ENCODE results near the gene ADCY9. TPM values are rescaled to one million over a fixed set of nuclear protein-coding genes. Genes with fewer than 3 reads are reported as not detected.

Gene ADCY9
- total RNA-seq, 1 experiment from 2014 or later = 9.8 TPM

DNA sequence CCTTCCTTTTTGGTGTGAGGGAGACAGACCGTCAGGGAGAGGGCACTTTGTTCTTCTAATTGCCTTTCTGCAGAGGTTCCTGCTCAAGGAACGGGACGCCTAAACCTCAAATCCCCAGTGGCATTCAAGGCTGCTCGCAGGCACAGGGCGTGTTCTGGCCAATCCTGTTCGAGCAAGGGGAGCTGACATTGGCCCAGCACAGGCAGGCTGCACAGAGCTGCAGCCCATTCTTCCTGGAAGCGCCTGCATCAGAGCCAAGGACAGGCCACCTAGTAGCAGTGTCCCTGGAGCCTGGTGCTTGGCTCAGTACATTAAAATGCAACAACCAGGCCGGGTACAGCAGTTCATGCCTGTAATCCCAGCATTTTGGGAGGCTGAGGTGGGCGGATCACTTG lies 163.5 kb downstream of the ADCY9 start:
- Histone ChIP-seq H3K36me3 (ENCODE audit: control insufficient read depth in 1 of 2, insufficient read depth in 2 of 2, low read length in 2 of 2) (no peaks in the 10 kb centered on the region), H3K9ac (ENCODE audit: low read length) (no peak overlapping the region), H3K27me3 (ENCODE audit: insufficient read depth, low read length) (0 out of 2 replicates have a peak, but pooled peaks cover 4% of the 10 kb centered on the region), H3K4me2 (ENCODE audit: low read length) (no peak overlapping the region), H3K9me3 (ENCODE audit: control insufficient read depth in 1 of 2, insufficient read depth in 1 of 2, low read depth in 1 of 2, low read length in 2 of 2) (no peaks in the 10 kb centered on the region), H3K9me2 (ENCODE audit: insufficient read depth) (no peaks in the 10 kb centered on the region), H3K27ac (ENCODE audit: low read depth, low read length) (no peak overlapping the region), H3K4me1 (ENCODE audit: control insufficient read depth in 1 of 2, insufficient read depth in 2 of 2, low read length in 2 of 2) (peaks cover 0 to 4% of the 10 kb centered on the region in 2 experiments; a peak in 1 of 4 replicates), H3K4me3 (replicated peaks in 1 of 2; ENCODE audit: low read depth in 1 of 2, low read length in 2 of 2) (no peak overlapping the region), H4K20me1 (ENCODE audit: insufficient read depth) (no peaks in the 10 kb centered on the region), H2AFZ (ENCODE audit: low read depth, low read length, poor library complexity, severe bottlenecking) (no peak overlapping the region), H3K79me2 (ENCODE audit: insufficient read depth, low read length) (no peaks in the 10 kb centered on the region)
- intact Hi-C loops (cut with micrococcal nuclease) = no loop called here
- ATAC-seq = peak; percentile 60
- BruUV-seq (replicated peaks) = no TSS peak
- no peak for DNase-seq (ENCODE audit: low read depth, low spot score)
- ChIA-PET CTCF (no interaction called here), POLR2A (interaction anchor here (1.3 kb wide), 1 partner anchor 8 kb away, joined by 4 read pairs; no protein-coding TSS in a partner anchor), RAD21 (ENCODE audit: low non-redundant PET in 1 of 2, low total read pairs in 2 of 2, uncharacterized antibody in 2 of 2, unreplicated experiment in 2 of 2) (no interaction called here)
- TF ChIP-seq CBX3 (IDR thresholded peaks at IDR 0.05; ENCODE audit: low read depth) (no peak), POLR2A (IDR thresholded peaks at IDR 0.05; ENCODE audit: borderline replicate concordance, extremely low read depth, insufficient read depth, insufficient read length) (no peak), EGR1 (IDR thresholded peaks at IDR 0.05; ENCODE audit: low read depth) (no peak), ATF3 (IDR thresholded peaks at IDR 0.05) (no peak), CEBPB (IDR thresholded peaks at IDR 0.05; ENCODE audit: low read depth) (no peak), ELF1 (IDR thresholded peaks at IDR 0.05; ENCODE audit: borderline replicate concordance, low read depth) (no peak), RAD21 (IDR thresholded peaks at IDR 0.05; ENCODE audit: low read depth) (no peak), TCF7L2 (IDR thresholded peaks at IDR 0.05; ENCODE audit: borderline replicate concordance, extremely low read depth, insufficient read depth, insufficient read length) (no peak), SP1 (IDR thresholded peaks at IDR 0.05; ENCODE audit: low read depth) (no peak), FOSL1 (IDR thresholded peaks at IDR 0.05; ENCODE audit: low read depth) (no peak)
- TF ChIP-seq, protein P1, sequence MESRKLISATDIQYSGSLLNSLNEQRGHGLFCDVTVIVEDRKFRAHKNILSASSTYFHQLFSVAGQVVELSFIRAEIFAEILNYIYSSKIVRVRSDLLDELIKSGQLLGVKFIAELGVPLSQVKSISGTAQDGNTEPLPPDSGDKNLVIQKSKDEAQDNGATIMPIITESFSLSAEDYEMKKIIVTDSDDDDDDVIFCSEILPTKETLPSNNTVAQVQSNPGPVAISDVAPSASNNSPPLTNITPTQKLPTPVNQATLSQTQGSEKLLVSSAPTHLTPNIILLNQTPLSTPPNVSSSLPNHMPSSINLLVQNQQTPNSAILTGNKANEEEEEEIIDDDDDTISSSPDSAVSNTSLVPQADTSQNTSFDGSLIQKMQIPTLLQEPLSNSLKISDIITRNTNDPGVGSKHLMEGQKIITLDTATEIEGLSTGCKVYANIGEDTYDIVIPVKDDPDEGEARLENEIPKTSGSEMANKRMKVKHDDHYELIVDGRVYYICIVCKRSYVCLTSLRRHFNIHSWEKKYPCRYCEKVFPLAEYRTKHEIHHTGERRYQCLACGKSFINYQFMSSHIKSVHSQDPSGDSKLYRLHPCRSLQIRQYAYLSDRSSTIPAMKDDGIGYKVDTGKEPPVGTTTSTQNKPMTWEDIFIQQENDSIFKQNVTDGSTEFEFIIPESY (IDR thresholded peaks at IDR 0.05; ENCODE audit: extremely low read depth, insufficient replicate concordance, low read length) = no peak

Data from HCT116 (cell line).